ENCODE data around the gene MRPL28. TPM values are rescaled to one million over a fixed set of nuclear protein-coding genes. Genes with fewer than 3 reads are reported as not detected.
A peak's percentile ranks its signal among the peaks of the same experiment; 100 is the strongest.

Gene MRPL28
- total and polyA plus RNA-seq, 2 experiments from 2014 or later: 88.1 to 126 TPM

- Histone ChIP-seq H3K27ac (peak within 1 kb of the TSS; percentile 91), H2AFZ (no peak within 1 kb of the TSS), H3K27me3 (no peaks in the 10 kb centered on the region), H3K4me2 (peak within 1 kb of the TSS; percentile 93), H4K20me1 (ENCODE audit: insufficient read depth, poor library complexity, severe bottlenecking) (peaks cover 40% of the 10 kb centered on the region), H3K36me3 (replicated peaks; ENCODE audit: insufficient read depth, low read depth) (no peaks in the 10 kb centered on the region), H3K9me2 (replicated peaks; ENCODE audit: insufficient read depth) (no peaks in the 10 kb centered on the region), H3K79me2 (peaks cover 41% of the 10 kb centered on the region), H3K4me3 (peak within 1 kb of the TSS; percentile 91), H3K9me3 (ENCODE audit: low read depth) (no peaks in the 10 kb centered on the region), H3K4me1 (ENCODE audit: insufficient read depth) (peaks cover 11% of the 10 kb centered on the region)
- DNase-seq (ENCODE audit: low spot score): peak; percentile 100
- 1% methylated on average over 15 of the region's 113 CpGs for WGBS (ENCODE audit: low lambda C conversion rate, missing lambda C conversion rate)
- TF ChIP-seq CTCF (IDR thresholded peaks at IDR 0.05; ENCODE audit: poor library complexity) (peak; percentile 59), EZH2 (IDR thresholded peaks at IDR 0.05; ENCODE audit: borderline replicate concordance) (no peak)
These were observed 17.6 kb downstream of the MRPL28 start, which contains the start of gene AXIN1 for GRCh38 chr16:352547-353403. Gene AXIN1 (minus strand): TSS chr16:352723. CDS start chr16:347025, 5,698 bp downstream.

GRCh38 chr16:351804-352520, 18.4 kb downstream of the MRPL28 start:
- peak overlapping the region; percentile 91 for H3K27ac ChIP-seq
- no peaks in the 10 kb centered on the region for H3K9me2 ChIP-seq (replicated peaks; ENCODE audit: insufficient read depth)
- peaks cover 49% of the 10 kb centered on the region for H3K79me2 ChIP-seq
- peaks cover 11% of the 10 kb centered on the region for H3K4me1 ChIP-seq (ENCODE audit: insufficient read depth)
- no peak overlapping the region for H2AFZ ChIP-seq
- no peaks in the 10 kb centered on the region for H3K36me3 ChIP-seq (replicated peaks; ENCODE audit: insufficient read depth, low read depth)
- peak overlapping the region; percentile 91 for H3K4me3 ChIP-seq
- TF ChIP-seq CTCF (IDR thresholded peaks at IDR 0.05; ENCODE audit: poor library complexity) (no peak), EZH2phosphoT487 (IDR thresholded peaks at IDR 0.05; ENCODE audit: low read depth, severe bottlenecking, unreplicated experiment) (no peak), EZH2 (IDR thresholded peaks at IDR 0.05; ENCODE audit: borderline replicate concordance) (no peak)
- under 1% methylated on average over 23 of the region's 95 CpGs for WGBS (ENCODE audit: low lambda C conversion rate, missing lambda C conversion rate)
- peak overlapping the region; percentile 93 for H3K4me2 ChIP-seq
- peak; percentile 60 for DNase-seq (ENCODE audit: low spot score)
- no peaks in the 10 kb centered on the region for H3K27me3 ChIP-seq
- no peaks in the 10 kb centered on the region for H3K9me3 ChIP-seq (ENCODE audit: low read depth)
- H4K20me1 ChIP-seq (ENCODE audit: insufficient read depth, poor library complexity, severe bottlenecking): peaks cover 47% of the 10 kb centered on the region

GRCh38 chr16:350203-350602, 20.1 kb downstream of the MRPL28 start:
- Histone ChIP-seq H3K27me3 (no peaks in the 10 kb centered on the region), H3K4me2 (no peak overlapping the region), H3K9me2 (replicated peaks; ENCODE audit: insufficient read depth) (no peaks in the 10 kb centered on the region), H4K20me1 (ENCODE audit: insufficient read depth, poor library complexity, severe bottlenecking) (peaks cover 61% of the 10 kb centered on the region), H3K27ac (no peak overlapping the region), H3K36me3 (replicated peaks; ENCODE audit: insufficient read depth, low read depth) (no peaks in the 10 kb centered on the region), H3K9me3 (ENCODE audit: low read depth) (no peaks in the 10 kb centered on the region), H2AFZ (no peak overlapping the region), H3K4me3 (no peak overlapping the region), H3K4me1 (ENCODE audit: insufficient read depth) (peaks cover 11% of the 10 kb centered on the region), H3K79me2 (peaks cover 67% of the 10 kb centered on the region)
- DNase-seq (ENCODE audit: low spot score): no peak
- TF ChIP-seq EZH2 (IDR thresholded peaks at IDR 0.05; ENCODE audit: borderline replicate concordance) (no peak), CTCF (IDR thresholded peaks at IDR 0.05; ENCODE audit: poor library complexity) (no peak), EZH2phosphoT487 (IDR thresholded peaks at IDR 0.05; ENCODE audit: low read depth, severe bottlenecking, unreplicated experiment) (no peak)
- WGBS (ENCODE audit: low lambda C conversion rate, missing lambda C conversion rate): 80% methylated on average over 8 of the region's 8 CpGs

Data from hepatocyte (in vitro differentiated cells).